Aorta (tissue), 5 donors: Measurements from ENCODE around the gene EDNRA. TPM values are rescaled to one million over a fixed set of nuclear protein-coding genes. Genes with fewer than 3 reads are reported as not detected.

Experiments
- ATAC-seq: fragments of 200-7000 bp; cut with Tn5 transposase; one replicate; pipeline ENCODE4 v1.9.1; 2022; ENCODE audit warnings: moderate library complexity; ENCODE audit not compliant: low FRiP score
- DNase-seq, 2 donors: peaks; one replicate each; pipeline ENCODE4 v3.0.0-alpha.2; 2020
- H3K27ac ChIP-seq, 2 donors: one replicate each; pipeline ENCODE4 v1.5.1; 2013; ENCODE audit warnings: low read length in 2 of 2, mild to moderate bottlenecking in 2 of 2, moderate library complexity in 2 of 2, control low read depth in 1 of 2, inconsistent platforms in 1 of 2, low read depth in 1 of 2
- H3K27me3 ChIP-seq, 2 donors: one replicate each; pipeline ENCODE4 v1.6.1; 2013; ENCODE audit warnings: control low read depth in 1 of 2, low read length in 1 of 2, mild to moderate bottlenecking in 1 of 2, moderate library complexity in 1 of 2; ENCODE audit not compliant: insufficient read depth in 2 of 2, control insufficient read depth in 1 of 2
- H3K36me3 ChIP-seq, 2 donors: one replicate each; pipeline ENCODE4 v1.6.1; 2013; ENCODE audit warnings: control low read depth in 1 of 2, low read length in 1 of 2, mild to moderate bottlenecking in 1 of 2; ENCODE audit not compliant: insufficient read depth in 2 of 2, control insufficient read depth in 1 of 2
- H3K4me1 ChIP-seq, 2 donors: one replicate each; pipeline ENCODE4 v1.6.1; 2013; ENCODE audit warnings: low read length in 2 of 2, control low read depth in 1 of 2, mild to moderate bottlenecking in 1 of 2, moderate library complexity in 1 of 2; ENCODE audit not compliant: insufficient read depth in 2 of 2, control insufficient read depth in 1 of 2
- H3K4me3 ChIP-seq, 2 donors: one replicate each; pipeline ENCODE4 v1.5.1; 2013; ENCODE audit warnings: low read length in 2 of 2, control low read depth in 1 of 2, mild to moderate bottlenecking in 1 of 2
- H3K9me3 ChIP-seq: one replicate; pipeline ENCODE4 v1.6.1; 2013; ENCODE audit warnings: mild to moderate bottlenecking, low read length; ENCODE audit not compliant: control insufficient read depth
- WGBS, 2 donors: extraction: QIAGEN DNeasy Blood & Tissue Kit; methylation state at CpG; one replicate each; pipeline ENCODE4 v1.1.7; 2013; 5-methylcytosine and 5-hydroxymethylcytosine counted together
- intact Hi-C, 2 donors: fragments of 100-400 bp; cut with DNase I; formaldehyde crosslinking; loops; one replicate each; pipeline versions ENCODE4 v1.14.2 to v1.15.0; 2022
- polyA plus RNA-seq, 2 donors: library from polyadenylated mRNA; stranded (reverse); fragments of 200-250 nt; gene quantifications; one replicate each; pipeline ENCODE4 v1.2.3, GENCODE V29; 2013
- total RNA-seq, 2 donors: library from RNA; stranded (reverse); fragmentation: NEBNext Ultra II Directional; extraction: Animal tissue kit (Norgen Biotek cat#: 25700); gene quantifications; one replicate each; pipeline ENCODE4 v1.2.1, GENCODE V29; 2021
- donor health status: healthy with polysubstance abuse.
- donor health status: Bipolar disorder and iron deficiency.
- donor health status: DM: no; HTN: no; CAD: no.
- donor health status: DM: no; HTN: no; CAD: no.
- donor health status: DM: yes; HTN: yes; CAD: no.

EDNRA gene
- total and polyA plus RNA-seq, 4 donors = 2.1 to 28.0 (median 14.5) TPM

DNA sequence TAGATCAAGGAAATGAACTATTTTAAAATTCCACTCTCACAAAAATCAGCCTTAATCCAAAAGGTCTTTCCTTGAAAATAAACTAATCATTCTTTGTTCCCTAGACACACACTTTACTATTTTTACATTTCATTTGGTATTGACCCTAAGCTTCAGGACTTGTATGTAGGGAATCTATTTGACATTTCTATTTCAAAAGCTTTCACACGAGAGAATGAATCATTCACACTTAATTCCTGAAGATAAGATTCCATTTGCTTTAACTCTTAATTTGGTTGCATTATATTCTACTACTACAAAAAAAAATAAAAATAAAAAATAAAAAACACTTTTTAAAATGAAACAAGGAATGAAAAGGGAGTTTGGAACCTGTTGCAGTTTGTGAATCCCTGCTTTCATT, 43.7 kb downstream of the EDNRA start:
- WGBS, 2 donors = 5 to 6% methylated on average over 1 of the region's 1 CpG
- no peaks in the 10 kb centered on the region for H3K36me3 ChIP-seq
- ATAC-seq (no peak), DNase-seq (no peak)
- no peaks in the 10 kb centered on the region for H3K27me3 ChIP-seq
- peaks cover 0 to 2% of the 10 kb centered on the region in 2 donors for H3K4me1 ChIP-seq
- no peak overlapping the region for H3K27ac ChIP-seq
- no peaks in the 10 kb centered on the region for H3K9me3 ChIP-seq
- H3K4me3 ChIP-seq = no peak overlapping the region
- intact Hi-C loops = no loop called here

DNA sequence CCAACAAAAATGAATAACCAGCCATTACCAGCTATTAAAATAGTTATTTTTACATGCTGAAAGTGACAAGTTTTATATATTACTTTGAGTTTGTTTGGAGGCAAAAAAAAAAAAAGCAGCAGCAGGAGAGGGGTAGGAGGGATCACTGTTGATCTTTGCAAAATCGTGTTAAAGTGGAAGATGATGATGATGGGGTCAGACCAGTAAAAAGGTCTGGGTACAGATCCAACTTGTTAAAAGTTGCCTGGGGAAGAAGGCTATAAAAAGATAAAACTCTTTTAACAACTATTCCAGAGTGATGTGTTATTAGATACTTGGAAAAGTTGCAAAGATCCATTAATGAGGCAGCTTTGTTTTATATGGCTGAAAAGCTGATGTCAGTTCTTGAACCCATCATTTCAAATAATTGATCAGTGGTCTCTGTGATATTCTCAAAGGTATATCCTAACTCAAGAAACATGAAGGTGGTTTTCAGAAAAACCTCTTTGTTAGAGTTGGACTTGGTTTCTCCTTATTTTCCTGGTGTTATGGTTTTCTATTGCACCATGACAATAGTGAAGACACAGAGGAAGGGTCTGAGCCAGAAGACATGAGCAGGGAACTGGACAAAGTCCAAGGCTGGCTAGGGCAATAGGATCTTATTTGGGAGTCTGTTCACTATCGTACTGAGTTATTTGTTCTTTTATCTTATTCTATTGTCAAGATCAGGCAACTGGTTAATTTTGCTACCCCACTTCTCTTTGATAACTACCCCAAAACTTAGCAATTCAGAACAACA, 44.8 kb downstream of the EDNRA start:
- ATAC-seq = no peak
- H3K27me3 ChIP-seq = no peaks in the 10 kb centered on the region
- intact Hi-C loops = no loop called here
- 30 to 35% methylated on average over 2 of the region's 2 CpGs for WGBS, 2 donors
- no peak overlapping the region for H3K27ac ChIP-seq
- H3K4me1 ChIP-seq = peaks cover 0 to 2% of the 10 kb centered on the region in 2 donors
- H3K9me3 ChIP-seq = no peaks in the 10 kb centered on the region
- no peak overlapping the region for H3K4me3 ChIP-seq
- no peaks in the 10 kb centered on the region for H3K36me3 ChIP-seq
- DNase-seq = no peak

DNA sequence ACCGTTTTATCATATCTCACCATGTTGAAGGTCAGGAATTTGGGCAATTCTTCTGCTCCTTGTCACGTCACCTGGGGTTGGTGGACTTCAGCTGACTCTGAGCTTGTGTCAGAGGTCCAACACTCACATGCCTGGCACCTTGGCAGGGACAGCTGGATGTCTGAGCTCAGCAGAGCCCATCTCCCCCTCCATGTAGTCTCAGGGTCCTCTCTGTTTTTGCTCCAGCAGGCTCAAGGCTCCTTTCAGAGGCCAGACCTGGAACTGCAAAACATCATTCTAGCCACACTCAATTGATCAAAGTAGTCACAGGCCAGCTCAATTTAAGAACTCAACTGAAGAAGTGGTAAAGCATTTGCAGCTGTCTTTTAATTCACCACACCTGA, 45.4 kb downstream of the EDNRA start:
- ATAC-seq (no peak), DNase-seq (no peak)
- no peaks in the 10 kb centered on the region for H3K9me3 ChIP-seq
- H3K27ac ChIP-seq = no peak overlapping the region
- H3K27me3 ChIP-seq = no peaks in the 10 kb centered on the region
- no peak overlapping the region for H3K4me3 ChIP-seq
- no peaks in the 10 kb centered on the region for H3K36me3 ChIP-seq
- WGBS, 2 donors = 53 to 65% methylated on average over 2 of the region's 2 CpGs
- H3K4me1 ChIP-seq = peaks cover 0 to 2% of the 10 kb centered on the region in 2 donors
- intact Hi-C loops = no loop called here

DNA sequence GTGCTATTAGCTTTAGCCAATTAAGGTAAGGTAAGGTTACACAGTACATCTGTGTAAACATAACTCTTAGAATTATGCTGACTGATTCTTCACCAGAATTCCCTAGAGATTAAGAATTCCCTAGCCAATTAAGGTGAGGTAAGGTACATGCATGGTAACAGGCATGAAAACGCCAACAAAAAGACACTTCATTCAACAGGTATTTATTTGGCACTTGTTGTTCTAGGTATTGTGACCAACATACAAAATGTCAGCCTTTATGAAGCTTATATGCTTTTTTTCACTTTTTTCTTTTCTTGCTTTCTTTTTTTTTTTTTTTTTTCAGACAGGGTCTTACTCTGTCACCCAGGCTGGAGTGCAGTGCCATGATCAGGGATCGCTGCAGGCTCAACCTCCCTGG, 47.2 kb downstream of the EDNRA start:
- H3K4me3 ChIP-seq = no peak overlapping the region
- H3K27ac ChIP-seq = no peak overlapping the region
- intact Hi-C loops = no loop called here
- no peak for DNase-seq
- ATAC-seq = no peak
- no peaks in the 10 kb centered on the region for H3K36me3 ChIP-seq
- 92 to 95% methylated on average over 2 of the region's 2 CpGs for WGBS, 2 donors
- no peaks in the 10 kb centered on the region for H3K27me3 ChIP-seq
- no peaks in the 10 kb centered on the region for H3K9me3 ChIP-seq
- H3K4me1 ChIP-seq = peaks cover 0 to 2% of the 10 kb centered on the region in 2 donors

DNA sequence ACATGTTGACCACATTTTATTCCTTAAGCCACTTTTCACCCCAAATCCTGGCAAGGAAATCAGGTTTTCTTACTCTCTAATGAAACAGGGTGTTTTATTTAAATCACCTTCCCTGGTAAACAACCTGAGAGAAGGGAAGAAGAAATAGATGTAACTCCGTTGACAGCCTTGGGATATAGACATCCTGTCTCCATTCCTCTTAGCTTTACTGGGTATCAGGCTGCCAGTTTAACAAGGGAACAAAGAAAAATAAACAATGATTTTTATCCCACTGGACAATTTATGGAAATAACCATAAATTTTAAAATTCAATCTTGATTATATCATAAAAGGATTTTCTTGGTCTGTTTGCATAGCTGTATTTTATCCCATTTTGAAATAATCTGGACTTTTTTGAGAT, 49.2 kb downstream of the EDNRA start:
- Histone ChIP-seq H3K4me1 (no peaks in the 10 kb centered on the region), H3K36me3 (no peaks in the 10 kb centered on the region), H3K27me3 (no peaks in the 10 kb centered on the region), H3K9me3 (no peaks in the 10 kb centered on the region), H3K4me3 (no peak overlapping the region), H3K27ac (no peak overlapping the region)
- intact Hi-C loops = no loop called here
- no peak for DNase-seq
- 68 to 71% methylated on average over 1 of the region's 1 CpG for WGBS, 2 donors
- no peak for ATAC-seq

DNA sequence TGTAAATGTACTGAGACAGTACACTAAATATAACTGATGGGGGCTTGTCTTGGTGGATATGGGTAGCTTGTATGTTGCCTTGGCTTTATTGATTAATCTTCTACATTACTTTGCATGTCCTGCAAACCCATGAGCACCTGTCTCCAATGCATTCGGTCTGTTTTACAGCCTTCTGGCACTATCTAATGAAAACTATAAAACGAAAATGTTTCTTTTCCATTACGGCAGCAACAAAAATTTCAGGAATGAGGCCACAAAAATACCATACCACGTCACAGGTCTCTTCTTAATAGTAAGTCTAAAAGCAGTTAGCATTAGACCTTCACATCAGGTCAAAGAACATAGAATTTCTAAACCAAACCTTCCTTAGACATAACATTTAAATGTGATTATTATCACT, 49.8 kb downstream of the EDNRA start:
- ATAC-seq (no peak), DNase-seq (no peak)
- intact Hi-C loops = no loop called here
- H3K36me3 ChIP-seq = no peaks in the 10 kb centered on the region
- H3K4me3 ChIP-seq = no peak overlapping the region
- no peaks in the 10 kb centered on the region for H3K9me3 ChIP-seq
- 6 to 12% methylated on average over 4 of the region's 4 CpGs for WGBS, 2 donors
- H3K27me3 ChIP-seq = no peaks in the 10 kb centered on the region
- no peak overlapping the region for H3K27ac ChIP-seq
- H3K4me1 ChIP-seq = no peaks in the 10 kb centered on the region

DNA sequence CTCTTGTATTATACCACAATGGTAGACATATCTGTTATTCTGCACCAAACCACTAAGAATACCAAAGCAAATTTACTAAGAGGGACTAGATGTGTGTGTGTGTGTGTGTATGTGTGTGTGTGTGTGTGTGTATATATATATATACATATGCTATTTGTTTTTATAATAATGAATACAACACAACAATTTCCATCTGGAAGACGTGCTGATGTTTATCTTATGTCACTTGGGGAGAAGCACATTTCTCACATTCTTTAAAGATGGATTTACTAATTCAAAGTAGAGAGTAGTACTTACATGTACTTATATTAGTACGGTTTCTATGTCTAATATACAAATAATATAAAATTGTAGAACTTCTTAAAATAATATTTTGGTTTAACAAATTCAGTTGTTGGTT, 52.0 kb downstream of the EDNRA start:
- 61 to 62% methylated on average over 2 of the region's 2 CpGs for WGBS, 2 donors
- H3K27me3 ChIP-seq = no peaks in the 10 kb centered on the region
- intact Hi-C loops = no loop called here
- no peaks in the 10 kb centered on the region for H3K9me3 ChIP-seq
- DNase-seq = no peak
- no peak overlapping the region for H3K4me3 ChIP-seq
- H3K27ac ChIP-seq = no peak overlapping the region
- no peaks in the 10 kb centered on the region for H3K4me1 ChIP-seq
- H3K36me3 ChIP-seq = no peaks in the 10 kb centered on the region
- ATAC-seq = no peak

DNA sequence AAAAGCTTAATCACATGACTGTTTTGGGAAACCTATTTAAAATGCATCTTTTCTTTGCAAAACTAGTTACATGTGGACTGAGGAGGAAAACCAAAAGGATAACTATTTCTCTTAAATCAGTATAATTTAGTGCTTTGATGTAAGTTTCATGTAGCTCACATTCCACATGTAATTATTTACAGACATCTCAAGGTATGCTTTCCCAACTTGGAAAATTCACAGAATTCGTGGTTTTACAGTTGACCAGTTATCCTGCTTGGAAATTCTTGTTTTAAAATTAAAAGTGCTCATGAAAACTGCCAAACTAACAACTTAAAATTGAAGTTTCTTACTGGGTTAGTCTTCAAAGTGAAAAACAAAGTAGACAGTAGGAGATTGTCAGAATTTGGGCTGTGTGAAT, 52.4 kb downstream of the EDNRA start:
- Histone ChIP-seq H3K9me3 (no peaks in the 10 kb centered on the region), H3K27ac (no peak overlapping the region), H3K4me3 (no peak overlapping the region), H3K27me3 (no peaks in the 10 kb centered on the region), H3K36me3 (no peaks in the 10 kb centered on the region), H3K4me1 (no peaks in the 10 kb centered on the region)
- intact Hi-C loops = no loop called here
- no peak for ATAC-seq
- DNase-seq = no peak
- WGBS, 2 donors = 90 to 94% methylated on average over 1 of the region's 1 CpG

DNA sequence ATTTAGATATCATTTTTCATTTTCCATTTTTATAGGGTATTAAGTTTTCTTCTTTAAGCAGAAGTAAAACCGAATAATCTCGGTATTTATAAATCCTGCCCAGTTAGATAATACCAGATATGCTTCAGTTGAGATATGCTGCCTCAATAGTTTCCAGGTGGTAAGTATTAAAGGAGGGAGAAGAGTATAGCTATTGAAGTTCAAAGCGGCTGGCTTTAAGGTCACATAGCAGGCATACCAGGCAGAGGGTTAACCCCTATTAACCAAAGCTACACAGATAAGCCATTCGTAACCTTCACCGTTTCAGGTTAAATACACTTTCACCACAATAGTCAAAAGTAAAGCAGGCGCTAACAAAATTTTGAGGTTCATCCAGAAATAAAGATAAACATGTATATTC, 54.2 kb downstream of the EDNRA start:
- DNase-seq = no peak
- ATAC-seq = no peak
- Histone ChIP-seq H3K36me3 (no peaks in the 10 kb centered on the region), H3K4me1 (no peaks in the 10 kb centered on the region), H3K27ac (no peak overlapping the region), H3K4me3 (no peak overlapping the region), H3K27me3 (no peaks in the 10 kb centered on the region), H3K9me3 (no peaks in the 10 kb centered on the region)
- intact Hi-C loops = no loop called here
- WGBS, 2 donors = 74 to 83% methylated on average over 6 of the region's 6 CpGs
